GM19468 (cell line): ENCODE data around the gene AKAP6.
A peak's percentile ranks its signal among the peaks of the same experiment; 100 is the strongest.
"Not testable (repeated sequence)": the region's sequence is repeated elsewhere in the genome, so short reads cannot be mapped to it uniquely, and the experiment has no call there.

Experiments used
- ATAC-seq: cut with Tn5 transposase; IDR thresholded peaks from one replicate; pipeline ENCODE4 v1.9.1; 2021; ENCODE audit warnings: mild to moderate bottlenecking, moderate library complexity, moderate number of reproducible peaks; ENCODE audit not compliant: unreplicated experiment; ENCODE audit errors: extremely low read depth

The AKAP6 gene

GRCh38 chr14:32567543-32568384, 238.7 kb downstream of the AKAP6 start:
- no peak for ATAC-seq

GRCh38 chr14:32571551-32571950, 242.5 kb downstream of the AKAP6 start:
- ATAC-seq = no peak

- ATAC-seq = peak; percentile 36
Measured at GRCh38 chr14:32571995-32572866, 243.1 kb downstream of the AKAP6 start.

- ATAC-seq = no peak
Measured at GRCh38 chr14:32572867-32573150, 243.7 kb downstream of the AKAP6 start.

GRCh38 chr14:32574269-32574668, 245.2 kb downstream of the AKAP6 start:
- ATAC-seq = no peak

- ATAC-seq = no peak
Measured at GRCh38 chr14:32576088-32576795, 247.1 kb downstream of the AKAP6 start.

GRCh38 chr14:32576977-32577376, 247.9 kb downstream of the AKAP6 start:
- ATAC-seq = no peak

- ATAC-seq = peak; percentile 53
Measured at GRCh38 chr14:32578181-32578580, 249.1 kb downstream of the AKAP6 start.

- not testable (repeated sequence) for ATAC-seq
Measured at GRCh38 chr14:32583427-32583826, 254.3 kb downstream of the AKAP6 start.

GRCh38 chr14:32584079-32584478, 255.0 kb downstream of the AKAP6 start:
- ATAC-seq = no peak

GRCh38 chr14:32587461-32587860, 258.4 kb downstream of the AKAP6 start:
- ATAC-seq = no peak

- peak; percentile 39 for ATAC-seq
Measured at GRCh38 chr14:32588448-32589320, 259.6 kb downstream of the AKAP6 start.

GRCh38 chr14:32590157-32590556, 261.1 kb downstream of the AKAP6 start:
- ATAC-seq = no peak

GRCh38 chr14:32593290-32593942, 264.3 kb downstream of the AKAP6 start:
- no peak for ATAC-seq

GRCh38 chr14:32594766-32595165, 265.7 kb downstream of the AKAP6 start:
- ATAC-seq = no peak

- ATAC-seq = no peak
Measured at GRCh38 chr14:32595497-32595896, 266.4 kb downstream of the AKAP6 start.

- ATAC-seq = no peak
Measured at GRCh38 chr14:32596390-32596789, 267.3 kb downstream of the AKAP6 start.

GRCh38 chr14:32597771-32598170, 268.7 kb downstream of the AKAP6 start:
- ATAC-seq = no peak

- ATAC-seq = no peak
Measured at GRCh38 chr14:32601069-32601468, 272.0 kb downstream of the AKAP6 start.
